COLO668 (cell line): Measurements from ENCODE around the gene RNF150.

Experiments used
- DNase-seq: peaks from one replicate; lab custom pipeline; 2025; ENCODE audit not compliant: unreplicated experiment; lab: John Stamatoyannopoulos, UW

Gene RNF150

GRCh38 chr4:141132072-141132708 lies 1.1 kb downstream of the RNF150 start:
- DNase-seq = peak; percentile 55

- peak; percentile 28 for DNase-seq
Measured at GRCh38 chr4:141131723-141132071, 1.6 kb downstream of the RNF150 start.

GRCh38 chr4:141130947-141131605 lies 2.2 kb downstream of the RNF150 start:
- no peak for DNase-seq

GRCh38 chr4:141127884-141128283 lies 5.4 kb downstream of the RNF150 start:
- DNase-seq = no peak

GRCh38 chr4:141126769-141127168 lies 6.5 kb downstream of the RNF150 start:
- no peak for DNase-seq

GRCh38 chr4:141124224-141124623 lies 9.0 kb downstream of the RNF150 start:
- DNase-seq = no peak

GRCh38 chr4:141121768-141122454 lies 11.4 kb downstream of the RNF150 start:
- DNase-seq = no peak

- DNase-seq = no peak
Measured at GRCh38 chr4:141121101-141121500, 12.2 kb downstream of the RNF150 start.

GRCh38 chr4:141120036-141120593 lies 13.2 kb downstream of the RNF150 start:
- DNase-seq = no peak

GRCh38 chr4:141119071-141119470 lies 14.2 kb downstream of the RNF150 start:
- no peak for DNase-seq

- DNase-seq = no peak
Measured at GRCh38 chr4:141118381-141118780, 14.9 kb downstream of the RNF150 start.

GRCh38 chr4:141117935-141118334 lies 15.3 kb downstream of the RNF150 start:
- no peak for DNase-seq

GRCh38 chr4:141109983-141110382 lies 23.3 kb downstream of the RNF150 start:
- no peak for DNase-seq

GRCh38 chr4:141107927-141108326 lies 25.3 kb downstream of the RNF150 start:
- DNase-seq = no peak

GRCh38 chr4:141102367-141102766 lies 30.9 kb downstream of the RNF150 start:
- DNase-seq = no peak

GRCh38 chr4:141101511-141101910 lies 31.8 kb downstream of the RNF150 start:
- DNase-seq = no peak

- no peak for DNase-seq
Measured at GRCh38 chr4:141099326-141099725, 33.9 kb downstream of the RNF150 start.

GRCh38 chr4:141098163-141098562 lies 35.1 kb downstream of the RNF150 start:
- no peak for DNase-seq

GRCh38 chr4:141090473-141090872 lies 42.8 kb downstream of the RNF150 start:
- no peak for DNase-seq

GRCh38 chr4:141081921-141082395 lies 51.3 kb downstream of the RNF150 start:
- no peak for DNase-seq

GRCh38 chr4:141080668-141081067 lies 52.6 kb downstream of the RNF150 start:
- DNase-seq = no peak

GRCh38 chr4:141079393-141079930 lies 53.8 kb downstream of the RNF150 start:
- no peak for DNase-seq
